GM12878 (cell line): Measurements from ENCODE around the gene KRTAP10-6. TPM values are rescaled to one million over a fixed set of nuclear protein-coding genes. Genes with fewer than 3 reads are reported as not detected.

Experiments
- ATAC-seq: fragments of 200-7000 bp; cut with Tn5 transposase; 3 replicates; pipeline ENCODE4 v1.9.1; 2020; ENCODE audit warnings: mild to moderate bottlenecking, moderate library complexity
- BruUV-seq: library from RNA; stranded (reverse); fragments of 400-500 nt; replicated peaks from 2 replicates; lab custom pipeline; 2021; lab: Mats Ljungman, UMichigan
- CTCF ChIA-PET: fragments of 300-600 bp; sonication (Branson Sonifier 250); formaldehyde crosslinking; extraction: SDS; loops from one replicate; lab custom pipeline; 2021; ENCODE audit warnings: inconsistent platforms; lab: Yijun Ruan, JAX
- POLR2A ChIA-PET: fragments of 350-600 bp; formaldehyde crosslinking; extraction: SDS; loops from one replicate; lab custom pipeline; 2021; ENCODE audit warnings: inconsistent platforms; lab: Charles Lee
- RAD21 ChIA-PET: fragments of 300-600 bp; sonication (Branson Sonifier 250); formaldehyde crosslinking; loops from one replicate; lab custom pipeline; 2023; ENCODE audit warnings: antibody characterized with exemption; ENCODE audit not compliant: unreplicated experiment; lab: Charles Lee
- SMC1A ChIA-PET: fragments of 300-600 bp; sonication (Branson Sonifier 250); formaldehyde crosslinking; loops from one replicate; lab custom pipeline; 2023; ENCODE audit not compliant: unreplicated experiment, uncharacterized antibody; lab: Charles Lee
- DNase-seq: peaks from one replicate; pipeline ENCODE4 v3.0.0-alpha.2; 2011; ENCODE audit warnings: low read depth, low spot score
- FAIRE-seq: peaks from 3 replicates; lab custom pipeline; 2011; peaks lifted over from hg19 to GRCh38; lab: Jason Lieb, UNC
- H2AFZ ChIP-seq: 2 replicates; pipeline ENCODE4 v1.6.0; 2011; ENCODE audit warnings: low read depth, low read length, control low read depth; ENCODE audit not compliant: control insufficient read depth
- H3K27ac ChIP-seq: 2 replicates; pipeline ENCODE4 v1.5.1; 2011; ENCODE audit warnings: control low read depth; ENCODE audit not compliant: control insufficient read depth, insufficient read depth
- H3K27me3 ChIP-seq, 2 experiments: replicated peaks in 1 of 2; 2 replicates each; pipeline versions ENCODE4 v1.6.0 to v1.6.1; 2011; ENCODE audit warnings: low read length in 1 of 2; ENCODE audit not compliant: control insufficient read depth in 2 of 2, insufficient read depth in 2 of 2
- H3K36me3 ChIP-seq, 2 experiments: 2 replicates each; pipeline ENCODE4 v1.5.1; 2011; ENCODE audit warnings: low read length in 1 of 2; ENCODE audit not compliant: control insufficient read depth in 2 of 2, insufficient read depth in 2 of 2
- H3K4me1 ChIP-seq: 2 replicates; pipeline ENCODE4 v1.6.1; 2011; ENCODE audit warnings: mild to moderate bottlenecking, low read length, moderate library complexity, mixed read lengths; ENCODE audit not compliant: control insufficient read depth, insufficient read depth
- H3K4me2 ChIP-seq: 2 replicates; pipeline ENCODE4 v1.6.0; 2011; ENCODE audit warnings: control low read depth; ENCODE audit not compliant: control insufficient read depth, insufficient read depth
- H3K4me3 ChIP-seq: fragments of 200-600 bp; sonication (generic); 2 replicates; pipeline ENCODE4 v1.5.1; 2016
- H3K79me2 ChIP-seq: 2 replicates; pipeline ENCODE4 v1.6.0; 2011; ENCODE audit warnings: low read length; ENCODE audit not compliant: control insufficient read depth, insufficient read depth
- H3K9ac ChIP-seq: 2 replicates; pipeline ENCODE4 v1.8.0; 2011; ENCODE audit warnings: low read length, control low read depth, mixed read lengths; ENCODE audit not compliant: control insufficient read depth, insufficient read depth
- H3K9me3 ChIP-seq: replicated peaks from 3 replicates; pipeline ENCODE4 v1.5.1; 2011; ENCODE audit warnings: mild to moderate bottlenecking, low read length; ENCODE audit not compliant: control insufficient read depth, insufficient read depth
- H4K20me1 ChIP-seq: 2 replicates; pipeline ENCODE4 v1.6.0; 2011; ENCODE audit not compliant: control insufficient read depth, insufficient read depth
- EGR1 ChIP-seq, 2 experiments: IDR thresholded peaks; 1 replicate in 1 of 2; 2 replicates in 1 of 2; pipeline ENCODE4 v1.6.1; 2011 to 2012; ENCODE audit warnings: low read depth in 2 of 2, low read length in 2 of 2, borderline replicate concordance in 1 of 2, mild to moderate bottlenecking in 1 of 2, moderate library complexity in 1 of 2
- EP300 ChIP-seq, 2 experiments: fragments of 150-350 bp in 1 of 2; IDR thresholded peaks; 2 replicates each; pipeline ENCODE4 v1.6.1; 2011 to 2012; ENCODE audit warnings: low read depth in 2 of 2, low read length in 2 of 2, borderline replicate concordance in 1 of 2, improper control_type of control experiment in 1 of 2, inconsistent platforms in 1 of 2; ENCODE audit not compliant: control insufficient read depth in 1 of 2
- POU2F2 ChIP-seq: IDR thresholded peaks from 3 replicates; pipeline ENCODE4 v1.6.1; 2011; ENCODE audit warnings: low read depth, mild to moderate bottlenecking, low read length, borderline replicate concordance
- RELA ChIP-seq: fragments of 450-650 bp; IDR thresholded peaks from 2 replicates; pipeline ENCODE4 v1.8.0; 2014; ENCODE audit warnings: borderline replicate concordance; ENCODE audit not compliant: partially characterized antibody
- SMC3 ChIP-seq: IDR thresholded peaks from 2 replicates; pipeline ENCODE4 v1.6.1; 2011; ENCODE audit warnings: low read length, improper control_type of control experiment, borderline replicate concordance
- SUZ12 ChIP-seq: fragments of 200-600 bp; sonication (generic); IDR thresholded peaks from one replicate; pipeline ENCODE4 v1.6.1; 2018; ENCODE audit warnings: antibody characterized with exemption, mild to moderate bottlenecking; ENCODE audit not compliant: unreplicated experiment
- TBL1XR1 ChIP-seq: IDR thresholded peaks from 2 replicates; pipeline ENCODE4 v1.6.1; 2012; ENCODE audit warnings: low read depth, low read length, improper control_type of control experiment
- TCF3 ChIP-seq: IDR thresholded peaks from 2 replicates; pipeline ENCODE4 v1.6.1; 2012; ENCODE audit warnings: low read depth, mild to moderate bottlenecking, low read length, borderline replicate concordance; ENCODE audit not compliant: insufficient read depth
- USF2 ChIP-seq: IDR thresholded peaks from 2 replicates; pipeline ENCODE4 v1.6.1; 2011; ENCODE audit warnings: low read depth, low read length, improper control_type of control experiment, borderline replicate concordance
- ZNF592 ChIP-seq: fragments of 450-650 bp; IDR thresholded peaks from 2 replicates; pipeline ENCODE4 v1.6.1; 2017; ENCODE audit warnings: mild to moderate bottlenecking, moderate library complexity
- WGBS: methylation state at CpG from one replicate; pipeline ENCODE4 v1.1.6; 2016; ENCODE audit warnings: low lambda C conversion rate; ENCODE audit not compliant: insufficient replicate concordance, insufficient coverage; ENCODE audit errors: missing lambda C conversion rate; 5-methylcytosine and 5-hydroxymethylcytosine counted together
- in situ Hi-C: fragments of 300-500 bp; cut with MboI; formaldehyde crosslinking; loops from 9 replicates; pipeline ENCODE4 v1.14.3; 2018; ENCODE audit warnings: mixed read lengths
- intact Hi-C: fragments of 100-400 bp; cut with micrococcal nuclease; formaldehyde crosslinking; loops from one replicate; pipeline ENCODE4 v1.14.2; 2022; ENCODE audit not compliant: unreplicated experiment
- polyA plus RNA-seq, 11 experiments: library from polyadenylated mRNA; depleted of rRNA in 4 of 11; unstranded in 6 of 11; stranded (reverse) in 5 of 11; fragments of >200 nt; fragmentation: Nextera tagmentation in 4 of 11; fragmentation: Illumina TruSeq in 1 of 11; extraction: Ambion mirVana in 4 of 11; extraction: Trizol in 1 of 11; gene quantifications; 1 replicate in 1 of 11; 2 replicates in 10 of 11; pipeline versions ENCODE4 v1.2.1 to v1.2.3, GENCODE V29; 2011 to 2016; ENCODE audit warnings: inconsistent platforms in 2 of 11, missing spikeins in 2 of 11, low read depth in 1 of 11
- total RNA-seq, 4 experiments: library from RNA; depleted of rRNA in 3 of 4; stranded (reverse); fragments of >200 nt in 3 of 4; fragmentation: Illumina TruSeq in 1 of 4; extraction: Trizol in 1 of 4; gene quantifications; 2 replicates each; pipeline versions ENCODE4 v1.2.1 to v1.2.3, GENCODE V29; 2013 to 2021

The KRTAP10-6 gene
- total and polyA plus RNA-seq, 10 of the 15 experiments (the other 5 are each of a cell fraction or from before 2014, with no cell fraction given): not detected

- ATAC-seq (no peak), FAIRE-seq (no peak), DNase-seq (no peak)
- BruUV-seq: no TSS peak
- ChIA-PET CTCF (no interaction called here), POLR2A (no interaction called here), SMC1A (no interaction called here), RAD21 (no interaction called here)
- H3K4me1 ChIP-seq: no peaks in the 10 kb centered on the region
- no peak overlapping the region for H3K4me2 ChIP-seq
- H3K9me3 ChIP-seq: no peaks in the 10 kb centered on the region
- intact Hi-C loops: no loop called here
- in situ Hi-C loops: no loop called here
- no peaks in the 10 kb centered on the region for H3K79me2 ChIP-seq
- H3K4me3 ChIP-seq: no peak overlapping the region
- H2AFZ ChIP-seq: no peak overlapping the region
- H3K27me3 ChIP-seq: no peaks in the 10 kb centered on the region
- no peak overlapping the region for H3K27ac ChIP-seq
- H4K20me1 ChIP-seq: no peaks in the 10 kb centered on the region
- H3K9ac ChIP-seq: no peak overlapping the region
- H3K36me3 ChIP-seq: no peaks in the 10 kb centered on the region
- 34% methylated on average over 10 of the region's 10 CpGs for WGBS
- TF ChIP-seq RELA: no peak
- TF ChIP-seq EGR1 (IDR thresholded peaks at IDR 0.05; ENCODE audit: borderline replicate concordance in 1 of 2, low read depth in 2 of 2, low read length in 2 of 2): no peak
- no peak for TF ChIP-seq POU2F2
- no peak for TF ChIP-seq SMC3
- TF ChIP-seq SUZ12: no peak
- no peak for TF ChIP-seq TCF3
- no peak for TF ChIP-seq USF2
- TF ChIP-seq ZNF592: no peak
- TF ChIP-seq EP300 (IDR thresholded peaks at IDR 0.05; ENCODE audit: borderline replicate concordance in 1 of 2, control insufficient read depth in 1 of 2, low read depth in 2 of 2, low read length in 2 of 2): no peak
- no peak for TF ChIP-seq TBL1XR1
Observed at GRCh38 chr21:44590311-44590721, 2.0 kb downstream of the KRTAP10-6 start.
